Cardiac muscle cell (in vitro differentiated cells and primary cell): ENCODE data around the gene UNC80. TPM values are rescaled to one million over a fixed set of nuclear protein-coding genes. Genes with fewer than 3 reads are reported as not detected.

Experiments used
- DNase-seq, 2 donors: peaks; one replicate each; pipeline versions ENCODE4 v3.0.0 to v3.0.0-alpha.2; 2010 to 2017; ENCODE audit warnings: low read depth in 1 of 2, low spot score in 1 of 2
- H3K27ac ChIP-seq: fragments of 200-600 bp; sonication (generic); 2 replicates; pipeline ENCODE4 v1.5.1; 2016
- H3K27me3 ChIP-seq: fragments of 200-600 bp; sonication (generic); 2 replicates; pipeline ENCODE4 v1.6.0; 2016; ENCODE audit warnings: control low read depth
- H3K36me3 ChIP-seq: fragments of 200-600 bp; sonication (generic); 2 replicates; pipeline ENCODE4 v1.5.1; 2016; ENCODE audit warnings: control low read depth
- H3K4me1 ChIP-seq: fragments of 200-600 bp; sonication (generic); 2 replicates; pipeline ENCODE4 v1.8.1; 2017; ENCODE audit warnings: low read depth, mild to moderate bottlenecking, mixed run types
- H3K4me3 ChIP-seq: fragments of 200-600 bp; sonication (generic); 2 replicates; pipeline ENCODE4 v1.5.1; 2016; ENCODE audit warnings: mild to moderate bottlenecking
- H3K9me3 ChIP-seq: fragments of 200-600 bp; sonication (generic); 2 replicates; pipeline ENCODE4 v1.5.1; 2017; ENCODE audit warnings: low read depth, mild to moderate bottlenecking, control low read depth
- polyA plus RNA-seq: library from polyadenylated mRNA; unstranded; fragments of >200 nt; fragmentation: Nextera tagmentation; extraction: Ambion mirVana; gene quantifications from 2 replicates; pipeline ENCODE4 v1.2.1, GENCODE V29; 2016
- total RNA-seq: library from RNA; depleted of rRNA; stranded (reverse); fragments of >200 nt; gene quantifications from 2 replicates; pipeline ENCODE4 v1.2.3, GENCODE V29; 2016
- TF ChIP-seq, protein P1 (sequence below): IDR thresholded peaks from 2 replicates; pipeline ENCODE4 v1.5.1; 2012; ENCODE audit warnings: low read depth, mild to moderate bottlenecking, low read length

Gene UNC80
- total and polyA plus RNA-seq, 2 experiments from 2014 or later, result 0.39 to 0.54 TPM

DNA sequence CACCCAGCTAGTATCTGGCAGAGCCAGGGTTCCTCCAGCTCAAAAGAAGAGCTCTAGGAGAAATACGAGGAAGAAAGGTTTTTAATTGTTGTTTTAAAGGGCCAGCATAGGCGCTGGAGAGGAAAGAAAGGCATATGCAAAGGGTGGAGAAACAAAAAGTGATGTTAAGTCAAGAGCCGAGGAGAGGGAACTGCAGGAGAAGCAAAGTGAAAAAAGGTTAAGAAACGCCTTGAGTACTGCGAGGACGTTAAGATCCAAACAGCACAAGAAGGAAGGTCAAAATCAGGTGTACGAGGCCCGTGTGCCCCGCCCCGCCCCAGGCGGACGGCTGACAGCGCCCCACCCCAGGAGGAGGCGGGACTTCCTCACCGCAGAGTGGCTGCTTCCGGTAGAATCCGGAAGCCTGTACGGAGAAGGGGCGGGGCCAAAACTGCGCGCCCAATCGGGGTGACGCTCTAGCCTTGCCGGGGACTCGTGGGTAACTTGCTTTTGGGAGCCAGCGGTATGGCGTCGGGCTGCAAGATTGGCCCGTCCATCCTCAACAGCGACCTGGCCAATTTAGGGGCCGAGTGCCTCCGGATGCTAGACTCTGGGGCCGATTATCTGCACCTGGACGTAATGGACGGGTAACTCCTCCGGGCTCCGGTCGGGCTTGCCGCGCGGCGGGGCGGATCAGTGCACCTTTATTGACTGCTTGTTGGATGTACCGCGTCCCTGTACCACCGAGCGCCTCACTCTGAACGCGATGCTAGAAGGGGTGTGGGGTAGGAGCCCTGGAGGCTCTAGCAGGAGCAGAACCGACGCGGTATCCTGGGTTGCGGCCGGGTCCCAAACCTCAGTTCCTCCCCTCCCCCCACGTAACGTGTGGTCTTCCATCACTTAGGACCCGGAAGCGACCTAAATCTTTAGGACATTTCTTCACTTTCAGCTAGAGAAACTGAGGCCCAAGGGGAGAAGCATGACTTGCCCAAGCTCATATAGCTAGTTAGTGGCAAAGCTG, 230.8 kb downstream of the UNC80 start, which contains the start of gene RPE:
Gene RPE, plus strand, starts transcription at position 481 of the 1,000 bp plus-strand sequence. Its CDS starts 24 bp downstream, at position 505.
- H3K9me3 ChIP-seq, result no peaks in the 10 kb centered on the region
- H3K36me3 ChIP-seq, result no peaks in the 10 kb centered on the region
- no peaks in the 10 kb centered on the region for H3K27me3 ChIP-seq
- peak; percentile 96 to 97 for DNase-seq
- TF ChIP-seq, protein P1, sequence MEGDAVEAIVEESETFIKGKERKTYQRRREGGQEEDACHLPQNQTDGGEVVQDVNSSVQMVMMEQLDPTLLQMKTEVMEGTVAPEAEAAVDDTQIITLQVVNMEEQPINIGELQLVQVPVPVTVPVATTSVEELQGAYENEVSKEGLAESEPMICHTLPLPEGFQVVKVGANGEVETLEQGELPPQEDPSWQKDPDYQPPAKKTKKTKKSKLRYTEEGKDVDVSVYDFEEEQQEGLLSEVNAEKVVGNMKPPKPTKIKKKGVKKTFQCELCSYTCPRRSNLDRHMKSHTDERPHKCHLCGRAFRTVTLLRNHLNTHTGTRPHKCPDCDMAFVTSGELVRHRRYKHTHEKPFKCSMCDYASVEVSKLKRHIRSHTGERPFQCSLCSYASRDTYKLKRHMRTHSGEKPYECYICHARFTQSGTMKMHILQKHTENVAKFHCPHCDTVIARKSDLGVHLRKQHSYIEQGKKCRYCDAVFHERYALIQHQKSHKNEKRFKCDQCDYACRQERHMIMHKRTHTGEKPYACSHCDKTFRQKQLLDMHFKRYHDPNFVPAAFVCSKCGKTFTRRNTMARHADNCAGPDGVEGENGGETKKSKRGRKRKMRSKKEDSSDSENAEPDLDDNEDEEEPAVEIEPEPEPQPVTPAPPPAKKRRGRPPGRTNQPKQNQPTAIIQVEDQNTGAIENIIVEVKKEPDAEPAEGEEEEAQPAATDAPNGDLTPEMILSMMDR, result no peak
- H3K4me1 ChIP-seq, result peaks cover 45% of the 10 kb centered on the region
- H3K27ac ChIP-seq, result peak within 1 kb of the TSS; percentile 88
- H3K4me3 ChIP-seq, result peak within 1 kb of the TSS; percentile 97

DNA sequence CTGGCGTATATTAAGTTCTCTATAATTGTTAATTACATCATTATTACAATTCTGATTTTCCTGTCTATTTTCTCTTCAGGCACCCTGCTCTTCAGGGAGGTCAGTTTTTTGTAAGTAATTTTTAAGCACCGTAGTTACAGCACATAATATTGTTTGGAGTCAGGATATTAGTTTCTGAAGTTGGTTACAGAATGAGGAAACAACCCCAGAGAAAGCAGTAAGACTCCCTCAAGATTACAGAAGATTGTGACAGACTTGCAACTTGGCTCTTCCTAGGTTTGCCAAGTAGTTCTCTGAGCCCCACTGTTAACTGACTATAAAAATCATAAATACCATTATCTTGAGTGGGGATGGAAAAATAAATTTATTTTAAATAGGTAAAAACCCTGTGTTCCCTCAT, 231.7 kb downstream of the UNC80 start:
- H3K27me3 ChIP-seq, result no peaks in the 10 kb centered on the region
- TF ChIP-seq, protein P1, result no peak
- no peak overlapping the region for H3K27ac ChIP-seq
- peak in 1 of 2 donors; percentile 46 for DNase-seq
- no peaks in the 10 kb centered on the region for H3K9me3 ChIP-seq
- H3K4me3 ChIP-seq, result peak overlapping the region; percentile 97
- peaks cover 48% of the 10 kb centered on the region for H3K4me1 ChIP-seq
- no peaks in the 10 kb centered on the region for H3K36me3 ChIP-seq

DNA sequence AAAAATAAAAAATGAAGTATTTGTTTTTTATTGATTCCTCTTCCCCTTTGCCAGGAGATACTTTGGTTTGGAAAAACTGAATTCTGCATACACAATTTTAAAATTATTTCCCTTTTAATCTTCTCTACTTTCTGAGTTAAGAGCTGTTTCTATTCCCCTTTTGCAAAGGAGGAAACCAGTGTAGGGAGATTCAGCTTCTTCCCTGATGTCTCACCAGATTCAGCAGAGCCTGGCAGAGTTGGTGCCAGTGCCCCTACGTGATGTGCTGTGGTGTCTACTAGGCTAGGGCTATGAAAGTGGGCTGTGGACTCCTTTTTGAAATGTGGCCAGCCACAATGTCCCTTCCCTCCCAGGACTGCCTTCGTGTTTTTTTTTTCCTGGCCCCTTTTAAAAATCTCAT, 233.2 kb downstream of the UNC80 start:
- Histone ChIP-seq H3K9me3 (no peaks in the 10 kb centered on the region), H3K4me3 (no peak overlapping the region)

DNA sequence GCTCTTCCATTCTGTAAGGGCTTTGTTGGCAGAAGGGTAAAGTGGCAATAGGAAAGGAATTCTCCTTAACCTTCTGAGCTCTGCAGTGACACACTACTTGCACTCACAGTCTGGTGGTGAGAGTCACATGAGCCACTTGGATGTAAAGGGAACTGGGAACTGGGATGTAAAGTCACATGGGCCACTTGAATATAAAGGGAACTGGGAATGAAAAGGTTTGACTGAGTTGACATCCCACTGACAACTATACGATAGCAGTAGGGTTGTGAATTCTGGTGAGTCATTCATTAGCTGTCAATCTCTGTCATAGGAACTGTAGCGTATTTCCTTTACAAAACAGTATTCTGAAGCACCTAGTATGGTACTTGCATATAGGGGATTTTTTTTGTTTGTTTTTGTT, 236.3 kb downstream of the UNC80 start:
- peak in 1 of 2 donors; percentile 41 for DNase-seq
- H3K4me3 ChIP-seq, result no peak overlapping the region
- no peaks in the 10 kb centered on the region for H3K9me3 ChIP-seq
- TF ChIP-seq, protein P1, result no peak
- no peaks in the 10 kb centered on the region for H3K27me3 ChIP-seq
- H3K27ac ChIP-seq, result peak overlapping the region; percentile 76
- H3K36me3 ChIP-seq, result no peaks in the 10 kb centered on the region
- peaks cover 44% of the 10 kb centered on the region for H3K4me1 ChIP-seq

More for the DNA sequence above, 233.2 kb downstream of the UNC80 start:
- no peak for DNase-seq
- TF ChIP-seq, protein P1, result no peak
- Histone ChIP-seq H3K36me3 (no peaks in the 10 kb centered on the region), H3K27me3 (no peaks in the 10 kb centered on the region), H3K27ac (peak overlapping the region; percentile 76), H3K4me1 (peaks cover 48% of the 10 kb centered on the region)

DNA sequence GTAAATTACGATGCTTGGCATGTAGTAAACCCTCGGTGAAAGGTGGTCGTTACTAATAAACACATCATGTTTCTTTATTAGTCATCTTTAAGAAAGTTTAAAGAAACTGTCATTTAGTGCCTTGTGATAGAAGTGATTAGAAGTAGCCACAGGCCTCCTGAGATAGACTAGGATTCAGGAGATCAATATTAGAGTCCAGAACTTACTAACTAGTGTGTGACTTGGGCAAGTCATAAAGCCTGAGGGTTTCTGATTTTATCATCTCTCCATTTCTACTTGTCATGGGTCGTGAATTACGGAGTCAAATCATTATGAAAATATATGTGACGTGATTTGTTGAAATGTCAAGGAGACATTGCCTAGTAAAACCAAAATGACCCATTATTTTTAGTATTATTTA, 237.5 kb downstream of the UNC80 start:
- Histone ChIP-seq H3K4me3 (no peak overlapping the region), H3K4me1 (peaks cover 36% of the 10 kb centered on the region), H3K27me3 (no peaks in the 10 kb centered on the region), H3K9me3 (peaks cover 3% of the 10 kb centered on the region), H3K36me3 (no peaks in the 10 kb centered on the region), H3K27ac (peak overlapping the region; percentile 18)
- TF ChIP-seq, protein P1, result no peak
- no peak for DNase-seq
